ENCODE measurements around the gene LCN6. TPM values are rescaled to one million over a fixed set of nuclear protein-coding genes. Genes with fewer than 3 reads are reported as not detected.
A peak's percentile ranks its signal among the peaks of the same experiment; 100 is the strongest.

The LCN6 gene
- total and polyA plus RNA-seq, 9 of the 15 experiments (the other 6 are each of a cell fraction or from before 2014, with no cell fraction given): 0.10 to 0.45 (median 0.37) TPM; not detected in 5

GRCh38 chr9:136711751-136712689 is 36.3 kb downstream of the LCN6 start, which contains the start of gene DIPK1B (continued):
- TF ChIP-seq VEZF1 (CRISPR knock-in tag; IDR thresholded peaks at IDR 0.05) (peak; percentile 70), NEUROD1 (IDR thresholded peaks at IDR 0.05; ENCODE audit: borderline replicate concordance, low read depth, low read length, partially characterized antibody) (no peak), SFPQ (IDR thresholded peaks at IDR 0.05; ENCODE audit: low read depth, low read length) (no peak), TEAD2 (tag; IDR thresholded peaks at IDR 0.05) (no peak), ZBTB12 (CRISPR knock-in tag; IDR thresholded peaks at IDR 0.05) (no peak), FOXP4 (CRISPR knock-in tag; IDR thresholded peaks at IDR 0.05; ENCODE audit: borderline replicate concordance) (no peak), HDGF (IDR thresholded peaks at IDR 0.05) (no peak), SMARCE1 (IDR thresholded peaks at IDR 0.05) (no peak), ZNF282 (CRISPR knock-in tag; IDR thresholded peaks at IDR 0.05) (no peak), MAZ (CRISPR knock-in tag; conservative IDR thresholded peaks at IDR 0.05 in 1 of 2, IDR thresholded peaks at IDR 0.05 in 1 of 2) (0 out of 4 replicates have a peak, but pooled peaks have one; percentile 35 to 46), ZNF24 (IDR thresholded peaks at IDR 0.05) (no peak), E2F4 (CRISPR knock-in tag; IDR thresholded peaks at IDR 0.05; ENCODE audit: low read depth) (no peak), MIER1 (IDR thresholded peaks at IDR 0.05; ENCODE audit: low read depth) (no peak), CHCHD3 (CRISPR knock-in tag; IDR thresholded peaks at IDR 0.05) (no peak), ZFP36 (IDR thresholded peaks at IDR 0.05; ENCODE audit: low read depth, low read length, partially characterized antibody) (peak; percentile 57), TAF1 (IDR thresholded peaks at IDR 0.05; ENCODE audit: control insufficient read depth, extremely low read depth, insufficient read depth, low read length, severe bottlenecking) (peak; percentile 16), ATF7 (IDR thresholded peaks at IDR 0.05) (no peak; the same call in 1 of the 2 replicates), TCF15 (CRISPR knock-in tag; IDR thresholded peaks at IDR 0.05) (no peak)

All from K562 (cell line).